CD4-positive, alpha-beta T cell treated with Interleukin-17A for 4 hours (primary cell): ENCODE data around the gene ITGAE.
A peak's percentile ranks its signal among the peaks of the same experiment; 100 is the strongest.
"Not testable (repeated sequence)": the region's sequence is repeated elsewhere in the genome, so short reads cannot be mapped to it uniquely, and the experiment has no call there.

Source experiments
- DNase-seq: peaks from one replicate; pipeline ENCODE4 v3.0.0-alpha.2; 2020; ENCODE audit warnings: mixed read lengths

The ITGAE gene

GRCh38 chr17:3724378-3725077 lies 76.5 kb downstream of the ITGAE start:
- DNase-seq = no peak

DNA sequence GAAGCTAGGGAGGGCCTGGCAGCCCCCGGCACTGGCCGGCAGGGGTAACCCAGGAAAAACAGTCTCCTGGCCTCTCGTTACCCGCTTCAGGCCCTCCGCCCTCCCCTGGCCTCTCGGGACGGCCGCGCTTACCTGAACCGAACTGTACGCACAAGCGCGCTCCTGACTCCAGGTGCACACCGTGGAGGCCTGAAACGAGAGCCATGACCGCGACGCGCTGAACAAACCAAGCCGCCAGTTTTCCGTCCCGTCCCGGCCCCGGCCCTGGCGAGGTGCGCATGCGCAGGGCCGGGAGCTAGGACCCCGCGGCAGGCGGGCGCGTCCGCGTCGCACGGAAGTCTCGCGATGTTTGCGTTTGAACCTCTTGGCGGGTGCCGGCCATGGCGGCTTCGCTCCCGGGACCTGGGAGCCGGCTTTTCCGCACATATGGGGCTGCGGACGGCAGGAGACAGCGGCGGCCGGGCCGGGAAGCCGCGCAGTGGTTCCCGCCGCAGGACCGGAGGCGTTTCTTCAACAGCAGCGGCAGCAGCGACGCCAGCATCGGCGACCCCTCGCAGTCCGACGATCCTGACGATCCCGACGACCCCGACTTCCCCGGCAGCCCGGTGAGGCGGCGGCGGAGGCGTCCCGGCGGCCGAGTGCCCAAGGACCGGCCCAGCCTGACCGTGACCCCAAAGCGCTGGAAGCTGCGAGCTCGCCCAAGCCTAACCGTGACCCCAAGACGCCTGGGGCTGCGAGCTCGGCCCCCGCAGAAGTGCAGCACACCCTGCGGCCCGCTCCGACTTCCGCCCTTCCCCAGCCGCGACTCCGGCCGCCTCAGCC lies 77.2 kb downstream of the ITGAE start, which contains the start of gene HASPIN:
HASPIN (plus strand) TSS at position 348 of the 822 bp plus-strand sequence; CDS start at position 381, 33 bp downstream.
- peak; percentile 95 for DNase-seq

DNA sequence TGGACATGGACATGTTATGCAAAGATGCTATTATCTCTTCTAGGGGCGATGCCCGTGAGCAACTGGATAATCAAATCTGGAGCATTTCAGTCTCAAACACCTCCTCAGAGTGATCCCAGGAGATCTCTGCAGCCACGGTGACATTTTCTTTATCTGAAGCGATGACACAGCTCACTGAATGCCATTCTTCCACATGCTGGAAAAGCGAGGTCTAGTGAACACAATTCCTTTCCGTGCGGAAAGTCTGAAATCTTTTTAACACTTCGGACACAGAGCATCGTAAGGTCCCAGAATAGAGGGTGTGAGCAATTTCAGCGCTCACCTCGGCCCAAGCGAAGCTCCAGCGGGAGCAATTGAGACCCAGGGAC lies 77.8 kb downstream of the ITGAE start:
- DNase-seq = no peak

DNA sequence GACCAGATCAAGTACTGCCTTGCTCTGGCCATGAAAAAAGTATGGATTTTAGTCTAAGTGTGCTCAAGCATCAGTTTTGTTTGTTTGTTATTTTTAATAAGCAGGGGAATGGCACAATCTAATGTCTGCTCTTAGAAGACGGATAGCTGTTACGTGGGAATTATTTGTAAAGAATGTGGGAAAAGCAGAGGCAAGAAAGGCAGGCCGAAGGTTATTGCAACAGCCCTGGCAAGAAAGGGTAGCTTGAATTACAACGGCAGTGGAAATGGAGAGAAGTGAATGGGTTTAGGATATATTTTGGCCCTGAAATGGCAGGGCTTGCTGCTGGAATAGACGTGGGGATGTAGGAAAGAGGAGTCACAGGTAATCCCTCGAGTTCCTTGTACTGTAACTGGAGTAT lies 78.3 kb downstream of the ITGAE start:
- DNase-seq = no peak

GRCh38 chr17:3719265-3719664 lies 81.7 kb downstream of the ITGAE start:
- DNase-seq = no peak

DNA sequence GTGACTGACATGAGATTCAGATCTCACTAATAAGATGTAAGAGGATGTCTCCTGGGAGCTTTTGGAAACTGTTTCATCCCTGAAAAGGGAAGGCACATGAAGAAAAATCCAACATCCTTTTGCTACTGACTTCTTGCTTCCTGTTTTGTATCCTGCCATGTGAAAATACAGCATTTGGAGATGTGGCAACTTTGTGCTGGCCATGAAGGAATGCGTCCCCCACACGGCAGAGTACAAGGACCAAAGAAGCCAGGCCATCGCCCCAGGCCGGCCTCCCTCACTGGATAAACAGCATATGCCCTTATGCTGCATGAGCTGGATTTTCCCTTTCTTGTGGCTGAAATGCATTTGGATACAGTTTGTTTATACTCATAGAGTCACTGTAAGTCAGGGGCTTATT lies 82.8 kb downstream of the ITGAE start:
- no peak for DNase-seq

GRCh38 chr17:3715296-3715695 lies 85.7 kb downstream of the ITGAE start:
- DNase-seq = no peak

- no peak for DNase-seq
These were observed 88.1 kb downstream of the ITGAE start for GRCh38 chr17:3712811-3713463.

DNA sequence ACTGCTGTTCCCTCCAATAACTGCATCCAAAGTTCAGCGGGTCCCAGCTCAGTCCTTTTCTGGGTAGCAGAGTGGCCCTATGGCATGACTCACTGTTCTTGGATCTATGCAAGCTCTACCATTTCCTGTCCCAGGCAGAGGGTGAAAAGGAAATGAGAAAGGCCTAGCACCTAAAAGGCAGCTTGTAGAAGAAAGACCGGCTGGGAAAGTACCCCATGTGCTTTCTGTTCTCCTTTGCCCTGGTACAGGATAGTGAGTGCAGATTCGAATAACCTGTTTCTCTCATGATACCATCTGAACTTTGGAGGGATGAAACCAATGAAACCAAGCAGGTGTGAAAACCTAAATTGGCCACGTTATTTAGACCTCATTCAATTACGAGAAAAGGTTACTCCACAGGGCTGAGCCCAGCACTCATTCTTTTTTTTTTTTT lies 90.0 kb downstream of the ITGAE start:
- DNase-seq = peak; percentile 73

- no peak for DNase-seq
These were observed 92.6 kb downstream of the ITGAE start for GRCh38 chr17:3708366-3708765.

- DNase-seq = not testable (repeated sequence)
These were observed 95.3 kb downstream of the ITGAE start for GRCh38 chr17:3705718-3705984.

DNA sequence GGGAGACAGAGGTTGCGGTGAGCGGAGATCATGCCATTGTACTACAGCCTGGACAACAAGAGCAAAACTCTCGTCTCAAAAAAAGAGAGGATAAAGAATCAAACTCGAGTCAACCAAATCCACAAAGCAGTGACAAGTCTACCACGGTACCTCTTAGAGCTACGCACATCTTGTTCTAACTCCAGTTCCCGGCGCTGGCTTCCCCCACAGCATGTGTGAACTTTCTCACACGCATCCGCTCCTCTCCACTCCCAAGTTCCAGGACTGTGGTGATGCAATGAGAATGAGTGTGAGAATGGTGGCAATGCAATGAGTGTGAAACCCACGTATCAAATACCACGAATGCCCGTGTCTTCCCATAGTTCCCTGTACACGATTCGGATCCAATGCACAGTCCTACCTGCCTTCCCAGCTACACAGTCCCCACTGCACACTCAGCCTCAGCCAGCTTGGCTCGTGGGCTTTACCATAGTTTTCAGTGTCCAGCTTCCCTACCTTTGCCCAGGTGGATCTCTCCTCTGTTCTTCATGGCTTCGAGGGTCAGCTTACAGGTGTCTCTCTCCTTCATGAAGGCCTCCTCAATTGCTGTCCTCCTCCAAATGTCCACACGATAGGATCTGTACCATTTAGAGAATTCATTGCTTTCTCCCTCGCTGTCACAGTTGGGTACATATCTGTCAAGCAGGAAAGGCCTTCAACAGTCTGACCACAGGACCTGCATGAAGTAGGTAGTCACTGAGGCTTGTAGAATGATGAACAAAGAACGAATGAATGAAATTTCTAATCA lies 95.9 kb downstream of the ITGAE start:
- no peak for DNase-seq

GRCh38 chr17:3702041-3702539 lies 98.9 kb downstream of the ITGAE start:
- not testable (repeated sequence) for DNase-seq

DNA sequence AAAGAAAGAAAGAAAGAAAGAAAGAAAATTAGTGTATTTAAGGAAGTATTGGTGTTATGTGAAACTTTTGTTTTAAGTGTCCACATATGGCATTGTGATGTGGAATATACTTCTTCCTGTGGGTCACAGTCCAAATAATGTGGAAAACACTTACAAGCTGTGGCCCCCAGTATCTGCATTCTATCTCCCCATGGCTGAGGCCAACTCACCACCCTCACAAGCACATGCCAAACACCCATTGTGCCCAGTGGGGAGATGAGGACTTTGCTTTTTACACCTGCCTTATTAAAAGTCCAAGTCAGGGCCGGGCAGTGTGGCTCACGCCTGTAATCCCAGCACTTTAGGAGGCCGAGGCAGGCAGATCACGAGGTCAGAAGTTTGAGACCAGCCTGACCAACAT lies 101.0 kb downstream of the ITGAE start:
- DNase-seq = no peak

- DNase-seq = no peak
These were observed 102.8 kb downstream of the ITGAE start for GRCh38 chr17:3698139-3698538.

GRCh38 chr17:3697103-3697476 lies 103.9 kb downstream of the ITGAE start:
- DNase-seq = no peak

- peak; percentile 66 for DNase-seq
These were observed 105.1 kb downstream of the ITGAE start, which contains the start of gene P2RX5 for GRCh38 chr17:3695723-3696411. Gene P2RX5, minus strand, starts transcription at chr17:3696155. Its CDS starts 150 bp downstream, at chr17:3696005.

GRCh38 chr17:3695129-3695722 lies 105.8 kb downstream of the ITGAE start:
- DNase-seq = no peak

DNA sequence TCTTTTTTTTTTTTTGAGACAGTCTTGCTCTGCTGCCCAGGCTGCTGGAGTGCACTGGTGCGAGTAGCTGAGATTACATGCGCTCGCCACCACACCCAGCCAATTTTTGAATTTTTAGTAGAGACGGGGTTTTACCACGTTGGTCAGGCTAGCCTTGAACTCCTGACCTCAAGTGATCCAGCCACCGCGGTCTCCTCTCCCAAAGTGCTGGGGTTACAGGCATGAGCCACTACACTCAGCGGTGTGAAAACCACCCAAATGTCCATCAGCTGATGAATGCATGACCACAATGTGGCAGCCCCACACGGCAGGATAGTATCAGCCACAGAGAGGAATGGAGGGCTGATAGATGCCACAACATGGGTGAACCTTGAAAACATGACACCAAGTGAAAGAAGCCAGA lies 107.2 kb downstream of the ITGAE start:
- DNase-seq = peak; percentile 13

- no peak for DNase-seq
These were observed 107.8 kb downstream of the ITGAE start for GRCh38 chr17:3693141-3693540.

DNA sequence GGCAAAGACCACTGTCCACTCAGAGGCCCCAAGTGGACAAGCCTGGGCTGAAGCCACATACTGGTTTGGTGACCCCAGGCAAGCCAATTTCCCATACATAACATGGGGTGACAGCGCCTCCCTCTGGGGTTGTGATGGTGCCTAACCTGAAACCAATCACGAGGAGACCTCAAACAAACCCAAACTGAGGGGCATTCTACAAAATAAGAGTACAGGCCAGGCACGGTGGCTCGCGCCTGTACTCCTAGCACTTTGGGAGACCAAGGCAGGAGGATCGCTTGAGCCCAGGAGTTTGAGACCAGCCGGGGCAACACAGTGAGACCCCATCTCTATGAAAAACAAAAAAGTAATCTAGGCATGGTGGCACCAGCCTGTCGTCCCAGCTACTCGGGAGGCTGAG lies 108.6 kb downstream of the ITGAE start:
- peak; percentile 14 for DNase-seq

DNA sequence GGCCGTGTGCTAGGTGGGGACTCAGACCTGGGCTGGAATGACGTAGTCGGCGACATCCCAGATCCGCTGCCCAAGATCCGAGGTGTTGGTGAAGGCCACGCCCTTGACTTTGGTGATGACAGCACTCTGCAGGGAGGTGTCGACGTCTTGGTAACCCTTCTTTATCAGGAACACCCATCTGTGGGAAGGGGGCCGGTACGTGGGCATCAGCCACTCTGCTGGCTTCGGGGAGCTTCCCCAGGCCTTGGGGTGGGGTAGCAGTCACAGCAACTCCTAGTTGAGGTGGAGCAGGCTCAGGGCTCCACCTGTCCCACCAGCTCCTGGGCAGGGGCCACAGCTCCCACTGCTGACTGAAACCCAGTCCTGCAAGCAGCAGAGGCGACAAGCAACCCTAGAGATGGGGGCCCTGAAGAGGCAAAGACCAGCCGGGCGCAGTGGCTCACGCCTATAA lies 109.3 kb downstream of the ITGAE start:
- no peak for DNase-seq
